GM19025 (cell line): ENCODE results near the gene DDX6.
"Not testable (repeated sequence)": the region's sequence is repeated elsewhere in the genome, so short reads cannot be mapped to it uniquely, and the experiment has no call there.

ENCODE experiments used
- ATAC-seq: cut with Tn5 transposase; IDR thresholded peaks from one replicate; pipeline ENCODE4 v1.9.1; 2021; ENCODE audit warnings: mild to moderate bottlenecking, low read depth, moderate library complexity; ENCODE audit not compliant: unreplicated experiment

The DDX6 gene, protein sequence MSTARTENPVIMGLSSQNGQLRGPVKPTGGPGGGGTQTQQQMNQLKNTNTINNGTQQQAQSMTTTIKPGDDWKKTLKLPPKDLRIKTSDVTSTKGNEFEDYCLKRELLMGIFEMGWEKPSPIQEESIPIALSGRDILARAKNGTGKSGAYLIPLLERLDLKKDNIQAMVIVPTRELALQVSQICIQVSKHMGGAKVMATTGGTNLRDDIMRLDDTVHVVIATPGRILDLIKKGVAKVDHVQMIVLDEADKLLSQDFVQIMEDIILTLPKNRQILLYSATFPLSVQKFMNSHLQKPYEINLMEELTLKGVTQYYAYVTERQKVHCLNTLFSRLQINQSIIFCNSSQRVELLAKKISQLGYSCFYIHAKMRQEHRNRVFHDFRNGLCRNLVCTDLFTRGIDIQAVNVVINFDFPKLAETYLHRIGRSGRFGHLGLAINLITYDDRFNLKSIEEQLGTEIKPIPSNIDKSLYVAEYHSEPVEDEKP

DNA sequence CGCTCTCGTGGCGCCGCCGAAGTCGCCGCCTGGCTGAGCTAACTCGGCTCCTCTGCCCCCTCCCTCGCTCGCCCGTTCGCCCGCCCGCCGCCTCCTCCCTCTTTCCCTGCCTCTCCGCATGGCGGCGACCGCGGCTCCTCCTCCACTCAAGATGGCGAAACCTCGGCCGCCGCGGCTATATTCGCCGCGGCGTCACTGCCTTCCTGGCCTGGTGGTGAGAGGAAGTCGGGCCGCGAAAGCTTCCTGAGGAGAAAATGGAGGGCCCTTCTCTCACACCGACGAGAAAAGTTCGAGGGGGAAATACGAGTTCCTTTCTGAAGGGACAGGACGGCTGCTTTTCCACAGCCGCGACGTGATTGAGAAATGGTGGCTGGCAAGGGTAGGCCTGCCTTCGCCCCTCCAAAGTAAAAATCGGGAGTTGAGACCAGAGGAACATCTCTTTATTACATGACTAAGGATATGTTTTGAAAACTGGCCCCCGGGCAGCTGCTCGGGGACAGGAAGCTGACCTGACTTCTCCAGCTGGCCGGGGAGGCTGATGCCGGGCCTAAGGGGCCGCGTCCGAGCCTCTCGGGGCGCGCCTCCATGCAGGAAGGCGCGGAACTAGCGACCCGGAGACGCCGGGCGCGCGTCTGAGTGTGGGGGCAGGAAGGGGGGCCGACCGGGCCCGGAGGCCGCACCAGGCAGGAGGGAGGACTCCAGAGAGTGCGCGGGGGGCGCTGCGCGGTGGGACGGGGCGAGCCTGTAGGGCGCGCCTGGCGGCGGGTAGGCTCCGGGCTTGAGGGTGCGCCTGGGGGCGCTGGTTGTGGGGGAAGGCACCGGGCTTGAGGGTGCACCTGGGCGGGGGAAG lies at the start of gene DDX6:
TSS of gene DDX6 (minus strand) at position 54 of the 850 bp plus-strand sequence. CDS start 4,913 bp downstream, outside the sequence.
- ATAC-seq = peak; percentile 33

DNA sequence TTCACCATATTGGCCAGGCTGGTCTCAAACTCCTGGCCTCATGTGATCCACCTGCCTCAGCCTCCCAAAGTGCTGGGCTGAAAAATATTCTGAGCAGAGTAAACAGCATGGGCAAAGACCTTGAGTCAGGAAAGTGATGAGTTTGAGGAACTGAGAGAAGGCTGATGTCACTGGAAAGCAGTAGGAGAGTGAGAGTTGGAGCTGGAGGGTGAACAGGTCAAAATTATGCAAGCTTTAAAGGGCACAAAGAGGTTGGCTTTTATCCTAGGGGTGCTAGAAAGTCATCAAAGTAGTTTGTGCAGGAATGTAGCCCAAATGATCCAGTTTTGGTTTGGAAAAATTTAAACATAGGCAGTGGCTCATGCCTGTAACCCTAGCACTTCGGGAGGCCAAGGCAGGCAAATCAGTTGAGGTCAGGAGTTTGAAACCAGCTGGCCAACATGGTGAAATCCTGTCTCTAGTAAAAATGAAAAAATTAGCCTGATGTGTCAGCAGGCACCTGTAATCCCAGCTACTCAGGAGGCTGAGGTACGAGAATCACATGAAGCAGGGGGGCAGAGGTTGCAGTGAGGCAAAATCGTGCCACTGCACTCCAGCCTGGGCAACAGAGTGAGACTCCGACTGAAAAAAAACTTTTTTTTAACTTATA lies 48.1 kb upstream of the DDX6 start:
- no peak for ATAC-seq

DNA sequence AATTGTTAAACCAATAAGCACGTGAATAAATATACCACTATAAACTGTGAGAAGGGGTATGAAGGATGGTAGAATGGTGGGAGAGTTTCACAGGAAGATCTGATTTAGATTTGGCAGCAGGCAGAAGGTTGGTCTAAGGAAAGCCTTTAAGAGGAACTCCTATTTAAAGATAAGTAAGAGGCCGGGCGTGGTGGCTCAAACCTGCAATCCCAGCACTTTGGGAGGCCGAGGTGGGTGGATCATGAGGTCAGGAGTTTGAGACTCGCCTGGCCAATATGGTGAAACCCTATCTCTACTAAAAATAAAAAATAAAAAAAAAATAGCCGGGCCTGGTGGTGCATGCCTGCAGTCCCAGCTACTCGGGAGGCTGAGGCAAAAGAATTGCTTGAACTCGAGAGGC lies 46.9 kb upstream of the DDX6 start:
- no peak for ATAC-seq

DNA sequence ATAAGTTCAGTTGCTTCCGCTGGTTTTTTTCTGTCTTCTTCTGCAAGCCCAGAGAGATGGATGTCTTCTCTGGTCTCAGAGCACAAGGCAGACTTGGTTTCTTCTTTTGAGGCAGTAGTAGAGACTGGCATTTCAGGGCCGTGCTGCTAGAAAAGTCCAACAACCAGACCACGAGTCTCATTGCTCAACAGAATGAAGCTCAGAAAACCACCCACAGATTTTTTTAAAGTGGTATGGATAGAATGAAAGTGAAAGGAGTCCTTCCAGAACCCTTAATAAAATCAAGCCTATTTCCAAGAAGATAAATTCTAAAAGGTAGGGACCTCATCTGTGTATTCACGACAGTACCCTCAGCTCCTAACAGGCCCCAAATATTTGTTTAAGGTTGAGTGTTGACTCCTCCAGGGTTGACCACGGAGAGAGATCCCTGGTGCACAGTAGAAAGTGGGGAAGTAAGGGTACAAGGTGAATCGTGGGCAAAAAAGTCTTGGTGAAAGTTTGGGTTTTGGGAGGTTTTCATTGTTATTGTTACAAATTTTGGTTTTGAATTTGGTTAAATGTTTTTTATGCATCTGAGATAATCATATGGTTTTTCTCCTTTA lies 43.6 kb upstream of the DDX6 start:
- no peak for ATAC-seq

DNA sequence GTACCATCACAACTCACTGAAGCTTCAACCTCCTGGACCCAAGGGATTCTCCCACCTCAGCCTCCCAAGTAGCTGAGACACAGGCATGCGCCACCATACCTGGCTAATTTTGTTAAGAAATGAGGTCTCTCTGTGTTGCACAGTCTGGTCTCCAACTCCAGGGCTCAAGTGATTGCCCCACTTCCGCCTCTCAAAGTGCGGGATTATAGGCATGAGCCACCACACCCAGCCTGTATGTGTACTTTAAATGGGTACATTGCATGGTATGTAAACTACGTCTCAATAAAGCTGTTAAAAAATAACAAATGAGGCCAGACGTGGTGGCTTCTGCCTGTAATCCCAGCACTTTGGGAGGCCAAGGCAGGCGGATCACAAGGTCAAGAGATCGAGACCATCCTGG lies 36.2 kb upstream of the DDX6 start:
- no peak for ATAC-seq

DNA sequence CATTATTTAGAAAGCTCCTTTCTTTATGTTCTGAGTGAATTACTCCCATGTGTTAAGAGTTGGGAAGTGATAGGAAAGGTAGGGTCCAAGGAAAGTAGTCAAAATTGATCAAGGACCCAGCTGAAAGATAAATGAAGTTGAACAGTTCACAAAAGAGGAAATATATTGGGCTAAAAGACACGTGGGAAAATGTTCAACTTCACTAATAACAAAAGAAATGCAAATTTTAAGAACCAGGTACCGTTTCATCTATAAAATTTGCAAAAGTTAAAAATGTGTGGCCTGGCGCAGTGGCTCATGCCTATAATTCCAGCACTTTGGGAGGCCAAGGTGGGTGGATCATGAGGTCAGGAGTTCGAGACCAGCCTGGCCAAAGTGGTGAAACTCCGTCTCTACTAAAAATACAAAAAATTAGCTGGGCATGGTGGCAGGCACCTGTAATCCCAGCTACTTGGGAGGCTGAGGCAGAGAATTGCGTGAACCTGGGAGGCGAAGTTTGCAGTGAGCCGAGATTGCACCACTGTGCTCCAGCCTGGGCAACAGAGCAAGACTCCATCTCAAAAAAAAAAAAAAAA lies 32.1 kb upstream of the DDX6 start:
- ATAC-seq = not testable (repeated sequence)

DNA sequence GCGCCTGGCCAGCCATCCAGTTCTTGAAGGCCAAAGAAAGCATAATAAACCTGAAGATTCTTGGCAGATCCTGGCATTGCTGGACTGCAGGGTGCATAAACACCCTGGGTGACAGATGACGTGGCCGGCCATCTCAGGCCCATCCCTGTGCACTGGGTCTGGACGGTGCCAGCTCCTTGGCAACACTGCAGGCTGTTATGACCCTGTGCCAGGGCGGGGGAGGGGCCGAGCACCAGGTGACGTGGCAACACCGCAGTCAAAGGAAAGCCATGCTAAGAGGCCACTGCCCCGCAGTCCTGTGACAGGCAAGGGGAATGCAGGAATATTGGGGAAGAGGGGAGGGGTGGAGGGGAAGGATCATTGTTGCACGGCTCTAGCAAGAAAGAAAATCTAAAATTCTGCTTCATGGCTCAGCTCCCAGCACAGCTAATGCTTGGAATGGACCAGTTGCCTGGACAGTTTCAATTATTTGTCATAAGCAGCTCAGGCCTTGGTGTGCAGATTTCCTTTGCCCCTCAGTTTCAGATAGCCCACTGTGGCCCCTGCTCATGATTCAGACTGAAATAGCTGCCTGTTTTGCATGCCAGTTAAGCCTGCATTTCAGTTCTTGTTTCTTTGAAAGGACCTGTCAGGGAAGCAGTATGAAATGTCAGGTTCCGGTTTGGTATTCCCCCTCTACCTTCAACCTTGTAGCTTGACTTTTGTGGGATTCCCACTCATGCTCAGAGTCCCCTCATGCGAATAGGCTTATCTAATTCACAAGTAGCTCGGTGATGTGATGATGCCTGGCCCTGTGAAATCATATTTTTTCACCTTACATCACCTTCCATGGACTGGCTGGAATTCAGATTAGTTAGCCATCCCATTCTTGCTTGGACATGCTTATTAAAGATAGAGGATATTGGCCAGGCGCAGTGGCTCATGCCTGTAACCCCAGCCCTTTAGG lies 29.7 kb upstream of the DDX6 start:
- ATAC-seq = peak; percentile 79

DNA sequence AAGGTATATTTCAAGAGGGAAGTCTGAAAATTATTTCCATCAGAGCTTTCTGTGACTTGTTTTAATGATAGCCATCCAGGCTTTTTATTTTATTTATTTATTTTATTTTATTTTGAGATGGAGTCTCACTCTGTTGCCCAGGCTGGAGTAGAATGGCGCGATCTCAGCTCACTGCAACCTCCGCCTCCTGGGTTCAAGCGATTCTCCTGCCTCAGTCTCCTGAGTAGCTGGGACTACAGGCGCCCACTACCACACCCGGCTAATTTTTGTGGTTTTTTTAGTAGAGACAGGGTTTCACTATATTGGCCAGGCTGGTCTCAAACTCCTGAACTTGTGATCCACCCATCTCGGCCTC lies 29.0 kb upstream of the DDX6 start:
- not testable (repeated sequence) for ATAC-seq

DNA sequence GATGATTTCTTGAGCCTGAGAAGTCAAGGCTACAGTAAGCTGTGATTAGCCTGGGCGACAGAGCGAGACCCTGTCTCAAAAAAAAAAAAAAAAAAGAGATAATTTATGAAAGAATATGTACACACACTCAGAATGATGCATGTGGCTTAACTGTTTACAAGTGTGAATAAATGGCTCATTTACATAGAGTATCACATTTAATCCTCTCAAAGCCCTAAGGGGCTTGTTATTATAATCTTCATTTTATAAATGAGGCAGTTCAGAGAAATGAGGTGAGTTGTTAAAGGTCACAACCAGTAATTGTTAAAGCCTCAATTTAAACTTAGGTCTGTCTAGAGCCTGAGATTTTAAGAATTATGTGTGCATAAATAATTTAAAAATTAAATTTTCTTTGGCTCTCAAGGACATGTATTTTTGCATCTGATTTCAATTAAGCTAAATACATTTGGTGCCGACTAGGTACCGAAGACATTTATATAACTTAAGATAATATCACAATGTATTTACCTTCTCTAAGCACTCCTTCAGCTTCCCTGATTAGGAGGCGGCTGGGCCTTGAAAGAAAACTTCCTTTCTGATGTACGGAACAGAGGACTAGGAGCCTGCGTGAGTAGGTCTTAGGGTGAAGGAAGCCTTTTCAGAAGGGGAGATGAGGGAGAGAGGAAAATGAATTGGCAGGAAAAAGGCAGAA lies 28.5 kb upstream of the DDX6 start:
- no peak for ATAC-seq

DNA sequence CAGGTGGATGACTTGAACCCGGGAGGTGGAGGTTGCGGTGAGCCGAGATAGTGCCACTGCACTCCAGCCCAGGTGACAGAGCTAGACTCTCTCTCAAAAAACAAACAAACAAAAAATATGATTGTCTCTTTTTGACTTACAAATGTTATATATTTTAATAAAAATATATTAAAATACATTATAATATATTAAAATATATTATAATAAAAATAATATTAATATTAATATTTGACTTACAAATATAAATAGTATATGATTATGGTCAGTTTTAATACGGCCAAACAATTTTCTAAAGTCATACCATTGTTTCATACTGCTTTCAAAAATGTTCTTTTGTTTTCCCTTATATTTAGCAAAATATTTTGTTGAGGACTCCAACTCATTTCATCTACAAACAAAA lies 27.2 kb upstream of the DDX6 start:
- ATAC-seq = no peak

DNA sequence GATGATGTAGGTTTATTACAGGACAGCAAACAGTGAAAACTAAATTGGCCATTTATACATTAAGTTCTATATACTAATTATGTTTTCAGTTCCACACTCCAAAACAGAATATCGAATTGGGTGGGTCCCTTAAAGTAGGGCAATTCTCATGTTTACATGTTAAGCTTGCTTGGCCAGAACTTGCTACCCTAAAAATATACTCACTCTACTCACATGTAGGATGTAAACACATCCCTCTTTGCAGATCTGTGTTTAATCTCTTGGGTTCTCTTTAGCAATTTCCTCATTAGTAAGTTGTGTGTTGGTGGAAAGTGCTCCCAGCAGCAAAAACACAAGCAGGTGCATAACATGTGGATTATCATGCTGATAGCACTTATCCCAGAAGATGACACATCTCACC lies 22.6 kb upstream of the DDX6 start:
- ATAC-seq = no peak

DNA sequence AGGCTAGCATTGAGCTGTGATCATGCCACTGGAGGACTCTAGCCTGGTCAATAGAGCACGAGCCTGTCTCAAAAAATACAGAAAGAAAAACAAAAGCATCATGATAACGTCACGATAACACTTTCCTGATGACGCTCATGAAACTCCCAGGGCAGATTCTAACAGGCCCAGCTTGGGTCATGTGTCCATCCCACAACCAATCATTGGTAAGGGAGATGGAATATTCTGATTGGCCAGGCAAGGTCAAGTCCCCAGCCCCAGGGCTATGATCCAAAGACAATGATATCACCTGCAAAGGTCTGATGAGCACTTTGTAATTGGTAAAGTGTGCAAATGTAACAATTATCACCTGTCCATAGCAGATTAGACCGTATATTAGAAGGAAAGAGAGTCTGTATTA lies 21.5 kb upstream of the DDX6 start:
- ATAC-seq = no peak

DNA sequence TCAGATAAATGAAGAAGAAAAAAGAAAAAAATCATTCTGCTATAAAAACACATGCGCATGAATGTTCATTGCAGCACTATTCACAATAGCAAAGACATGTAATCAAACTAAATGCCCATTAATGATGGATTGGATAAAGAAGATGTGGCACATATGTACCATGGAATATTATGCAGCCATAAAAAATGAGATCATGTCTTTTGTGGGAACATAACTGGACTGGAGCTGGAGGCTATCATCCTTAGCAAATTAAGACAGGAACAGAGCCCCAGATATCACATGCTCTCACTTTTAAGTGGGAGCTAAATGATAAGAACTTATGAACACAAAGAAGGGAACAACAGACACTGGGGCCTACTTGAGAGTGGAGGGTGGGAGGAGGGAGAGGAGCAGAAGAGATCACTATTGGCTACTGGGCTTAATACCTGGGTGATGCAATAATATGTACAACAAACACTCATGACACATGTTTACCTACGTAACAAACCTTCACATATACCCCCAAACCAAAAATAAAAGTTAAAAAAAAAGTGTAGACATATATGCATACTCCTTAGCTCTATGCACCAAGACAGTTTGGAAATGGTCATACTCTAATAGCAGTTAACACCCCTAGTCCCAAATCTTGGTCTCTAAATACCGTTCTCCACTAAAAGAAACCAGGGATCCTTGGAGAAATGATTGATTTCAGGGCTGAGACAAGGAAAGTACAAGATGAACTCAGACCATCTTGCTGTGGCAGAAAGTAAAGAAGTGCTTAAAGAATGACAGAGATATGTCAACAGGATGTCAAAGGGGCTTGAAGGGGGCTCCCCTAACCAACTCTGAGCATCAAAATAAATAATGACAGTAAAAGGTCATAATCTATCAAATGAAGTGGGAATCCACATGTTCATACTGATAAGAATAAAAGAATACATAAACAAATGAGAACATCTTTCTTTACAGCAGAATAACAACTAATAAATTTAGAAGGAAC lies 17.1 kb upstream of the DDX6 start:
- ATAC-seq = no peak

DNA sequence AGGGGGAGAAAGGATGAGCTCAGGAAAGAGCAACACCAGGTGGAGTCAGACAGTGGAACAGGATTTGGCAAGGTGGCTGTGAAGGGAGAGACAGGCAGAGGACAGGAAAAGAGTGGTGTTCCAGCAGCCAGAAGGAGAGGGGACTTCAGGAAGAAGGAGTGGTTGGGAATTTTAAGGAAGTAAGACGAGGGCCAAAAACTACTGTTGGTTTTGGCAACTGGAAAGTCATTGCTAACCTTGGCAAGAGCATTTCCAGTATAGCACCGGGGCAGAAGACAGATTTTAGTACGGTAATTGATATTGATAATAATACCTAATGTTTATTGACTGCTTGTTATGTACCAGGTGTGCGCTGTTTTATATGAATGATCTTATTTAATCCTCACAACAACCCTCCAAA lies 15.4 kb upstream of the DDX6 start:
- ATAC-seq = no peak

DNA sequence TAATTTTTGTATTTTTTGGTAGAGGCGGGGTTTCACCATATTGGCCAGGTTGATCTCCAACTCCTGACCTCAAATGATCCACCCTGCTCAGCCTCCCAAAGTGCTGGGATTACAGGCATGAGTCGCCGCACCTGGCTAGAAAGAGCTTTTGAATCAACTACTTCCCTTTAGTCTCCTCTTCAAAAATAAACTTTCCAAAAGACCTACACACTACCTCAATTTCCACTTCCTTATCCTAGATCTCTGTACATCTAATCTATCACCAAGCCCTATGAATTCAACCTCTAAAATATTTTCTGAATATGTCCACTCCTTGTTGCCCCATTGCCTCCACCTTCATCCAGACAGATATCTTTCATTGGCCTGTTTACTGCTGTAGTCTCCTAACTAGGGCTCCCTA lies 13.1 kb upstream of the DDX6 start:
- ATAC-seq = no peak

DNA sequence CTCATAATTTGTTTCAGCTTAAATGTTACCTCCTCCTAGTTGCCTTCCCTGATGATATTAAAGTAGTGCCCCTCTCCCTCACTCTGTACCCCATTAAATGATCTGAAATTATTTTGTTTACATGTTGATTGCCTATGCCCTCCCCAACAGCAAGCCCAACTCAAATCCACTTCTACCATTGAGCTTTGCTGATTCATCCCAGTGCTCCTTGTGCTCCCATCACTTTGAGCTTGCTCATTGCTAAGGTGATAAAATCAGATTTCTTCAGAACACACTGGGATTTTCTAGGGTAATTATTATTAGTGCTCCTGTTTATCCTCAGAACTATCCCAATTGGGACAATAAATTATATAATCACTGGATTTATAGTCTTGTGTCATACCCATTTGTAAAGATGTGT lies 8.4 kb upstream of the DDX6 start:
- no peak for ATAC-seq

DNA sequence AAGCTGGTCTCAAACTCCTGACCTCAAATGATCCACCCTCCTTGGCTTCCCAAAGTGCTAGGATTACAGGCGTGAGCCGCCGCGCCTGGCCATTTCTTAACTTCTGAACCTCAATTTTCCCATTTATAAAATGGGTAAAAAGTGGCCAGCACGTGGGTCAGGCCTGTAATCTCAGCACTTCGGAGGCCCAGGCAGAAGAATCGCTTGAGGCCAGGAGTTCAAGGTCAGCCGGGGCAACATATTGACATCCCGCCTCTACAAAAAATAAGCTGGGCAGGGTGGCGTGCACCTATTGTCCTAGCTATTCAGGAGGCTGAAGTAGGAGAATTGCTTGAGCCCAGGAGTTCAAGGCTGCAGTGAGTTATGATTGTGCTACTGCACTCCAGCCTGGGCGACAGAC lies 6.5 kb upstream of the DDX6 start:
- ATAC-seq = no peak
